T-helper 22 cell (primary cell): ENCODE data around the gene NEK7.

Experiments
- DNase-seq: peaks from one replicate; pipeline ENCODE4 v3.0.0-alpha.2; 2020; ENCODE audit warnings: low read depth

Gene NEK7

GRCh38 chr1:198147216-198147615 is 9.6 kb upstream of the NEK7 start:
- DNase-seq = no peak

- DNase-seq = no peak
Measured at GRCh38 chr1:198150369-198150768, 6.4 kb upstream of the NEK7 start.

- DNase-seq = no peak
Measured at GRCh38 chr1:198151688-198152087, 5.1 kb upstream of the NEK7 start.

- DNase-seq = no peak
Measured at GRCh38 chr1:198153103-198153502, 3.7 kb upstream of the NEK7 start.

GRCh38 chr1:198153804-198154203 is 3.0 kb upstream of the NEK7 start:
- no peak for DNase-seq

- DNase-seq = no peak
Measured at GRCh38 chr1:198155253-198155652, 1.5 kb upstream of the NEK7 start.

GRCh38 chr1:198156111-198156744 is 570 bp upstream of the NEK7 start:
- DNase-seq = peak; percentile 40

GRCh38 chr1:198157241-198157846 is 546 bp downstream of the NEK7 start:
- DNase-seq = peak; percentile 75

GRCh38 chr1:198157847-198158725 is 1.3 kb downstream of the NEK7 start:
- DNase-seq = no peak

- DNase-seq = peak; percentile 76
Measured at GRCh38 chr1:198158735-198159589, 2.2 kb downstream of the NEK7 start.

- DNase-seq = no peak
Measured at GRCh38 chr1:198160222-198160621, 3.4 kb downstream of the NEK7 start.

- no peak for DNase-seq
Measured at GRCh38 chr1:198160946-198161614, 4.3 kb downstream of the NEK7 start.

- no peak for DNase-seq
Measured at GRCh38 chr1:198161718-198162090, 4.9 kb downstream of the NEK7 start.

GRCh38 chr1:198162091-198162767 is 5.4 kb downstream of the NEK7 start:
- DNase-seq = no peak

- no peak for DNase-seq
Measured at GRCh38 chr1:198165927-198166647, 9.3 kb downstream of the NEK7 start.

GRCh38 chr1:198166900-198167299 is 10.1 kb downstream of the NEK7 start:
- no peak for DNase-seq

GRCh38 chr1:198167436-198167934 is 10.7 kb downstream of the NEK7 start:
- DNase-seq = no peak

- no peak for DNase-seq
Measured at GRCh38 chr1:198168227-198168626, 11.4 kb downstream of the NEK7 start.

- no peak for DNase-seq
Measured at GRCh38 chr1:198169672-198170071, 12.9 kb downstream of the NEK7 start.
